ENCODE data around the gene MED1. TPM values are rescaled to one million over a fixed set of nuclear protein-coding genes. Genes with fewer than 3 reads are reported as not detected.

Gene MED1
- total and polyA plus RNA-seq, 2 donors (not counting 1 experiment from before 2014, with no cell fraction given): 13.1 to 59.1 TPM

- ChIA-PET CTCF (interaction anchor here (0.6 to 1.9 kb wide), 4 partner anchors 10 to 667 kb away, joined by 3 to 13 read pairs (median 4); partner anchors contain the start of gene MED1), POLR2A (interaction anchor here (0.6 to 3.8 kb wide), 10 partner anchors 10 to 813 kb away, joined by 3 to 90 read pairs (median 5); partner anchors contain the start of genes MED1, RPL19 and RPL23)
- H3K4me1 ChIP-seq (ENCODE audit: control insufficient read depth in 2 of 2, insufficient read depth in 2 of 2, low read length in 2 of 2): peaks cover 20 to 32% of the 10 kb centered on the region in 2 donors
- H2AFZ ChIP-seq (ENCODE audit: insufficient read depth, low read depth, low read length, poor library complexity, severe bottlenecking): peak within 1 kb of the TSS; percentile 78
- Mint-ChIP-seq H3K27ac (peak within 1 kb of the TSS; percentile 96), H3K9me3 (ENCODE audit: insufficient read depth) (no peaks in the 10 kb centered on the region), H3K4me1 (peaks cover 39% of the 10 kb centered on the region), H3K4me3 (peak within 1 kb of the TSS; percentile 93), H3K27me3 (no peaks in the 10 kb centered on the region)
- peaks cover 0 to 6% of the 10 kb centered on the region in 2 experiments for H3K36me3 ChIP-seq (replicated peaks in 1 of 2; ENCODE audit: control extremely low read depth in 1 of 2, control insufficient read depth in 1 of 2, extremely low read depth in 1 of 2, insufficient read depth in 2 of 2, low read length in 1 of 2)
- ATAC-seq (ENCODE audit: low read depth) (peak; percentile 88), DNase-seq (peak; percentile 99)
- peak within 1 kb of the TSS; percentile 82 to 98 (median 86) for H3K4me3 ChIP-seq (ENCODE audit: control extremely low read depth in 1 of 5, extremely low read depth in 1 of 5, insufficient read depth in 1 of 5, low read depth in 2 of 5, low read length in 4 of 5)
- H3K4me2 ChIP-seq (replicated peaks; ENCODE audit: low read depth, low read length, poor library complexity, severe bottlenecking): peak within 1 kb of the TSS; percentile 75
- WGBS (ENCODE audit: insufficient coverage): 2% methylated on average over 39 of the region's 51 CpGs
- no peaks in the 10 kb centered on the region for H3K9me3 ChIP-seq (ENCODE audit: control extremely low read depth in 1 of 3, control insufficient read depth in 2 of 3, insufficient read depth in 1 of 3, low read length in 2 of 3)
- peaks cover 47% of the 10 kb centered on the region for H3K79me2 ChIP-seq (ENCODE audit: control insufficient read depth, insufficient read depth, low read length)
- peaks cover 34% of the 10 kb centered on the region for H4K20me1 ChIP-seq (ENCODE audit: control insufficient read depth, insufficient read depth, low read length, poor library complexity, severe bottlenecking)
- peak within 1 kb of the TSS; percentile 84 for H3K9ac ChIP-seq (ENCODE audit: low read length)
- H3K27me3 ChIP-seq (replicated peaks in 1 of 4; ENCODE audit: control extremely low read depth in 1 of 4, control insufficient read depth in 3 of 4, insufficient read depth in 4 of 4, low read length in 3 of 4): no peaks in the 10 kb centered on the region
- H3K27ac ChIP-seq (ENCODE audit: low read length in 2 of 2): peak within 1 kb of the TSS; percentile 94 to 97
- intact Hi-C loops (cut with micrococcal nuclease): loop anchor here (1.0 to 5.0 kb wide), 4 partner anchors 10 to 521 kb away; partner anchors contain the start of genes MED1, PGAP3 and PSMD3
- no peak for TF ChIP-seq EZH2 (IDR thresholded peaks at IDR 0.05; ENCODE audit: borderline replicate concordance, insufficient read depth, low read depth, low read length, poor library complexity, severe bottlenecking)
- TF ChIP-seq, protein P1, sequence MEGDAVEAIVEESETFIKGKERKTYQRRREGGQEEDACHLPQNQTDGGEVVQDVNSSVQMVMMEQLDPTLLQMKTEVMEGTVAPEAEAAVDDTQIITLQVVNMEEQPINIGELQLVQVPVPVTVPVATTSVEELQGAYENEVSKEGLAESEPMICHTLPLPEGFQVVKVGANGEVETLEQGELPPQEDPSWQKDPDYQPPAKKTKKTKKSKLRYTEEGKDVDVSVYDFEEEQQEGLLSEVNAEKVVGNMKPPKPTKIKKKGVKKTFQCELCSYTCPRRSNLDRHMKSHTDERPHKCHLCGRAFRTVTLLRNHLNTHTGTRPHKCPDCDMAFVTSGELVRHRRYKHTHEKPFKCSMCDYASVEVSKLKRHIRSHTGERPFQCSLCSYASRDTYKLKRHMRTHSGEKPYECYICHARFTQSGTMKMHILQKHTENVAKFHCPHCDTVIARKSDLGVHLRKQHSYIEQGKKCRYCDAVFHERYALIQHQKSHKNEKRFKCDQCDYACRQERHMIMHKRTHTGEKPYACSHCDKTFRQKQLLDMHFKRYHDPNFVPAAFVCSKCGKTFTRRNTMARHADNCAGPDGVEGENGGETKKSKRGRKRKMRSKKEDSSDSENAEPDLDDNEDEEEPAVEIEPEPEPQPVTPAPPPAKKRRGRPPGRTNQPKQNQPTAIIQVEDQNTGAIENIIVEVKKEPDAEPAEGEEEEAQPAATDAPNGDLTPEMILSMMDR (IDR thresholded peaks at IDR 0.05): no peak
These were observed 10.3 kb upstream of the MED1 start, which contains the start of gene CDK12 for GRCh38 chr17:39461113-39461925. CDK12 (plus strand) TSS chr17:39461486; CDS start chr17:39462072, 586 bp downstream.

DNA sequence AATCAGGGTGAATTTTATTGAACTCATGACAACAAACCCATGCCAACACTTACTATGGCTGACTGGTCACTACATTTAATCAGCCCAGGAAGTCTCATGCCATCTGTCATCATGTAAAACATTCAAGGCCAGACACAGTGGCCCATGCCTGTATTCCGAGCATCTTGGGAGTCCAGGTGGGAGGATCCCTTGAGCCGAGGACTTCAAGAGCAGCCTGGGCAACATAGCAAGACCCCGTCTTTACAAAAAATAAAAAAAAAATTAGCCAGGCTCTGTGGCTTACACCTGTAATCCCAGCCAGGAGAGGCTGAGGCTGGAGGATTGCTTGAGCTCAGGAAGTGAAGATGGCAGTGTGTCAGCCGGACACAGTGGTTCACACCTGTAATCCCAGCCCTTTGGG lies 4.9 kb upstream of the MED1 start:
- H3K4me3 Mint-ChIP-seq: no peak overlapping the region

More for the DNA sequence above, 4.9 kb upstream of the MED1 start:
- H3K9me3 ChIP-seq (ENCODE audit: control extremely low read depth in 1 of 3, control insufficient read depth in 2 of 3, insufficient read depth in 1 of 3, low read length in 2 of 3): no peaks in the 10 kb centered on the region
- H3K27me3 Mint-ChIP-seq: no peaks in the 10 kb centered on the region
- no peaks in the 10 kb centered on the region for H4K20me1 ChIP-seq (ENCODE audit: control insufficient read depth, insufficient read depth, low read length, poor library complexity, severe bottlenecking)
- H3K9me3 Mint-ChIP-seq (ENCODE audit: insufficient read depth): no peaks in the 10 kb centered on the region
- H3K4me2 ChIP-seq (replicated peaks; ENCODE audit: low read depth, low read length, poor library complexity, severe bottlenecking): no peak overlapping the region
- DNase-seq (no peak), ATAC-seq (ENCODE audit: low read depth) (no peak)
- peaks cover 17% of the 10 kb centered on the region for H3K79me2 ChIP-seq (ENCODE audit: control insufficient read depth, insufficient read depth, low read length)
- no peak overlapping the region for H3K4me3 ChIP-seq (ENCODE audit: control extremely low read depth in 1 of 5, extremely low read depth in 1 of 5, insufficient read depth in 1 of 5, low read depth in 2 of 5, low read length in 4 of 5)
- H2AFZ ChIP-seq (ENCODE audit: insufficient read depth, low read depth, low read length, poor library complexity, severe bottlenecking): no peak overlapping the region
- peaks cover 10% of the 10 kb centered on the region for H3K4me1 Mint-ChIP-seq
- no peaks in the 10 kb centered on the region for H3K27me3 ChIP-seq (replicated peaks in 1 of 4; ENCODE audit: control extremely low read depth in 1 of 4, control insufficient read depth in 3 of 4, insufficient read depth in 4 of 4, low read length in 3 of 4)
- WGBS (ENCODE audit: insufficient coverage): 95% methylated on average over 4 of the region's 4 CpGs
- POLR2A ChIA-PET: no interaction called here
- intact Hi-C loops (cut with micrococcal nuclease): no loop called here
- H3K27ac Mint-ChIP-seq: no peak overlapping the region
- no peaks in the 10 kb centered on the region for H3K36me3 ChIP-seq (replicated peaks in 1 of 2; ENCODE audit: control extremely low read depth in 1 of 2, control insufficient read depth in 1 of 2, extremely low read depth in 1 of 2, insufficient read depth in 2 of 2, low read length in 1 of 2)
- no peak for TF ChIP-seq EZH2 (IDR thresholded peaks at IDR 0.05; ENCODE audit: borderline replicate concordance, insufficient read depth, low read depth, low read length, poor library complexity, severe bottlenecking)
- TF ChIP-seq, protein P1 (IDR thresholded peaks at IDR 0.05): no peak
- H3K9ac ChIP-seq (ENCODE audit: low read length): no peak overlapping the region
- CTCF ChIA-PET: interaction anchor here (0.6 kb wide), 1 partner anchor 37 kb away, joined by 4 read pairs; no protein-coding TSS in a partner anchor
- peaks cover 7 to 14% of the 10 kb centered on the region in 2 donors for H3K4me1 ChIP-seq (ENCODE audit: control insufficient read depth in 2 of 2, insufficient read depth in 2 of 2, low read length in 2 of 2)
- H3K27ac ChIP-seq (ENCODE audit: low read length in 2 of 2): no peak overlapping the region
